ENCODE measurements around the gene HGFAC.

HGFAC gene

DNA sequence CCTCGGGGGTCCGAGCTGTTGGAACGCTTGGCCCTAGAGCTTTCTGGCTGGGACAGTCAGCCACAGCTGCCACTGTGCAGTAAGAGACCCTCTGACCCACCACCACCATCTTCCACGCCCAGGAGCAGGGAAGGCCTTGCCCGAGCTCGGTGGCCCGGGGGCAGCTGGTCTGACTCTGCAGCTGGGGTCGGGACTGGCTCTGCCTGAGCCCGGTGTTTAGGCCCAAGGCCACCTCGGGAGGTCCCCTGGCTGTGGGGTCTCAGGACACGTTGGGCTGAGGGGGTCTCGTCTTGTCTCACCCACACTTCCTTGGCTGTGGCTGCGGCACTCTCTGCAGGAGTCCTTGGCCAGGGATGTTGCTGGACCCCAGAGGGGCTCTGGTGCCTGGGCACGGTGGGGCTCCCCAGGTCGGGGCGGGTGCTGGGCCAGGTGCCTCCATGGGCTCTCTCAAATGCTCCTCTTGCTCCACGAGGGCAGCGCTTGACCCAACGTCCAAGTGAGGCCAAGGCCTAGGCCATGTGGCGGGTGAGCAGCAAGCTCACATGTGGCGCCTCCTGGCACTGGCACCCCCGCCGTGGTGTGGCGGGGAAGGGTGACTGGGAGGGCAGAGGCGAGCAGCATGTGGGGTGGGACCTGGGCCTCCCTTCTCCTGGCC, 44.2 kb downstream of the HGFAC start:
- no peak for DNase-seq (ENCODE audit: low read depth in 2 of 2)

- no peak for DNase-seq (ENCODE audit: low read depth in 2 of 2)
Observed at GRCh38 chr4:3486541-3487540, 45.1 kb downstream of the HGFAC start.

DNA sequence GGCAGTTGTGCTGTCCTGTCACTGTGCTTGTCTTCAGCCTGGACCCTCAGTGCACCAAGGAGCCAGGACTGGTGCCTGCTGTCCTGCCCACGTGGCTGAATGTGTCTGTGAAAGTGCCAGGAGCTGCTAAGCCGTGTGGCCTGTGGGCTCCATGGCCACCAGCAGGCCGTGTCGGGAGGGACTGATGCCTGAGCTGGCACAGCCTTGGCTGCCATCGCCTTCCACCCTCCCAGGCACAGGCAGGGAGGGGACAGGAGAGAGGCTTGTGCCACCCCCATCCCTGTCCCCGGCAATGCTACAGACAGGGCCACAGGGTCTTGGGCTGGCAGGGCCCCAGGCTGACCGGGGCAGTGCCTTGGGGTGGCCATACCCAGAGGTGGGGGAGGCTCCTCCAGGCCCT, 46.1 kb downstream of the HGFAC start:
- DNase-seq (ENCODE audit: low read depth in 2 of 2) = no peak

GRCh38 chr4:3488820-3489219, 47.1 kb downstream of the HGFAC start:
- no peak for DNase-seq (ENCODE audit: low read depth in 2 of 2)

DNA sequence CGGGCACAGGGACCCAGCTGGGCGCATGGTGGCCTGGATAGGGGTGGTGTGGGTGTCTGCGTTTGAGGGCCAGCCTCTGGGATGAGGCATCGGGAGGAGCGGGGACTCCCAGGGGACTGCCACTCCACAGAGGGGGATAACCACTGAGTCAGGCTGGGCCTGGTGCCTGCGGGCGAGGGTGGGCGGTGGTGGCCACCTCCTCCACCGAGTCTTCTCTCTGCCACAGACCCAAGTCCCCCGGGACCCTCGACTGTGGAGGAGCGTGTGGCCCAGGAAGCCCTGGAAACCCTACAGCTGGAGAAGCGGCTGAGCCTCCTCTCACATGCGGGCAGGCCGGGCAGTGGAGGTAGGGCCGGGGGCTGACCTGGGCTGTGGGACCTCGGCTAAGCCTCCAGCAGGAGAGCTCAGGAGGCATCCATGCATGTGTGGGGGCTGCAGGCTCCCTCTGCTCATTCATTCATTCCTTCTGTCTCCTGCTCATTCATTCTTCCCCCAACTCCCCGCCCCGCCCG, 47.7 kb downstream of the HGFAC start:
- no peak for DNase-seq (ENCODE audit: low read depth in 2 of 2)

- DNase-seq (ENCODE audit: low read depth in 2 of 2) = peak; percentile 16 to 23
Observed at GRCh38 chr4:3491681-3492405, 50.1 kb downstream of the HGFAC start.

DNA sequence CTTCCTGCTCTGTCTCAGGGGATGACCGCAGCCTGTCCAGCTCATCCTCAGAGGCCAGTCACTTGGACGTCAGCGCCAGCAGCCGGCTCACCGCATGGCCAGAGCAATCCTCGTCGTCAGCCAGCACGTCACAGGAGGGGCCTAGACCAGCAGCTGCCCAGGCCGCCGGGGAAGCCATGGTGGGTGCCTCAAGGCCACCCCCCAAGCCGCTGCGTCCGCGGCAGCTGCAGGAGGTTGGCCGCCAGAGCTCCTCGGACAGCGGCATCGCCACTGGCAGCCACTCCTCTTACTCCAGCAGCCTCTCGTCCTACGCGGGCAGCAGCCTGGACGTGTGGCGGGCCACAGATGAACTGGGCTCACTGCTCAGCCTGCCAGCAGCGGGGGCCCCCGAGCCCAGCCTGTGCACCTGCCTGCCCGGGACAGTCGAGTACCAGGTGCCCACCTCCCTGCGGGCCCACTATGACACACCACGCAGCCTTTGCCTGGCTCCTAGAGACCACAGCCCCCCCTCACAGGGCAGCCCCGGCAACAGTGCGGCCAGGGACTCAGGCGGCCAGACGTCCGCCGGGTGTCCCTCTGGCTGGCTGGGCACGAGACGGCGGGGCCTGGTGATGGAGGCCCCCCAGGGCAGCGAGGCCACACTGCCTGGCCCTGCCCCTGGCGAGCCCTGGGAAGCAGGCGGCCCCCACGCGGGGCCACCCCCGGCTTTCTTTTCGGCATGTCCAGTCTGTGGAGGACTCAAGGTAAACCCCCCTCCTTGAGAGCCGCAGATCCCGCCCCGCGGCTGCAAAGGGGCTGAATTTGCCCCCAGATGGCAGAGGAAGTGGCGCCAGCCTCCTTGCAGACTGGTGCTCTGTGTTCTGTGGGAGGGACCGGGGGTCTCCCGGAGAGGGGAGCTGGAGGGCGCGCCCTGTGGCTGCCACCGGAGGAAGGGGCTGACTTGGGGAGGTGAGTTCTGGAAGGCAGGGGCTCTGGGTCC, 51.3 kb downstream of the HGFAC start:
- DNase-seq (ENCODE audit: low read depth in 2 of 2) = no peak

GRCh38 chr4:3493720-3494461, 52.1 kb downstream of the HGFAC start:
- no peak for DNase-seq (ENCODE audit: low read depth in 2 of 2)

GRCh38 chr4:3494462-3494871, 52.7 kb downstream of the HGFAC start:
- no peak for DNase-seq (ENCODE audit: low read depth in 2 of 2)

GRCh38 chr4:3495204-3495975, 53.6 kb downstream of the HGFAC start:
- no peak for DNase-seq (ENCODE audit: low read depth in 2 of 2)

GRCh38 chr4:3496021-3496420, 54.3 kb downstream of the HGFAC start:
- no peak for DNase-seq (ENCODE audit: low read depth in 2 of 2)

DNA sequence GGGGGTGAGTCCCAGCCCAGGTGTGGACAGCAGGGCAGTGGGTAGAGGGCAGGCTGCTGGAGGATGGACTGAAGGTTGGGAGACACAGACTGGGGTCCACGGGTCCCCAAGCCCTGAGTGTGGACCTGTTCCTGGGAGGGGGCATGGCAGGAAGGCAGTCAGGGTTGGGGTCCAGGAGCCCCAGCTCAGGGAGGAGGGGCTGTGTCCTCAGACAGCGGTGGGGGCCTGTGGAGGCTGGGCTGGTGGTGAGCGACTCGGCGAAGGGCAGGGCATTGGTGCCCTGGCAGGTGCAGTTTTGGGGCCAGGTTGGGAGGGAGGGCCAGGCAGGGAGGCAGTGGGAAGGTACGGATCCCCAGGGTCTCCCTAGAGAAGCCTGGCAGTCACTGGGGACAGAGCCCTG, 55.3 kb downstream of the HGFAC start:
- no peak for DNase-seq (ENCODE audit: low read depth in 2 of 2)

GRCh38 chr4:3497523-3498389, 56.0 kb downstream of the HGFAC start:
- DNase-seq (ENCODE audit: low read depth in 2 of 2) = no peak

DNA sequence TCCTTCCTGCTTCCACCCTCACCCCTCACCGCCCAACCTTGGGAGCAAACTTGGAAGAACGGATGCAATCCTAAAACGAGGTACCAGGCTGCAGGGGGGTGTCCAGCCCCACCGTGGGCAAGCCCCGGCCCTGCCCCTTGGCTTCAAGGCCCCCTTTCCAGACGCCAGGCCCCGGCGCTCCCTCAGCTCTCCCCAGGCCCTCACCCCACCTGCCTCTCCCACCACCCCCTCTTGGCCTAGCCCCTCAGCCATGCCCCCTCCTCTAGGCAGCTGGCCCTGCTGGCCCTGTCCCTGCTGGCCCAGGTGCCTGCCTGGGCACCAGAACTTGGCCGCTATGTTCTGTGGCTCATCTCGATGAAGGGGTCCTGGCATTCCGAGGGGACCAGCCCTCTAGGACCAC, 56.6 kb downstream of the HGFAC start:
- DNase-seq (ENCODE audit: low read depth in 2 of 2) = no peak
